GM18951 (cell line): ENCODE measurements around the gene GLRX.

ENCODE experiments used
- POLR2A ChIP-seq: IDR thresholded peaks from 4 replicates; pipeline ENCODE4 v1.6.1; 2011; ENCODE audit warnings: mild to moderate bottlenecking; ENCODE audit not compliant: insufficient read length, insufficient read depth; ENCODE audit errors: extremely low read depth
- in situ Hi-C: fragments of 300-500 bp; cut with MboI; formaldehyde crosslinking; loops from one replicate; pipeline ENCODE4 v1.12.0; 2022; ENCODE audit warnings: low sequenced_read_pairs, mixed read lengths, inconsistent platforms; ENCODE audit not compliant: unreplicated experiment

The GLRX gene

DNA sequence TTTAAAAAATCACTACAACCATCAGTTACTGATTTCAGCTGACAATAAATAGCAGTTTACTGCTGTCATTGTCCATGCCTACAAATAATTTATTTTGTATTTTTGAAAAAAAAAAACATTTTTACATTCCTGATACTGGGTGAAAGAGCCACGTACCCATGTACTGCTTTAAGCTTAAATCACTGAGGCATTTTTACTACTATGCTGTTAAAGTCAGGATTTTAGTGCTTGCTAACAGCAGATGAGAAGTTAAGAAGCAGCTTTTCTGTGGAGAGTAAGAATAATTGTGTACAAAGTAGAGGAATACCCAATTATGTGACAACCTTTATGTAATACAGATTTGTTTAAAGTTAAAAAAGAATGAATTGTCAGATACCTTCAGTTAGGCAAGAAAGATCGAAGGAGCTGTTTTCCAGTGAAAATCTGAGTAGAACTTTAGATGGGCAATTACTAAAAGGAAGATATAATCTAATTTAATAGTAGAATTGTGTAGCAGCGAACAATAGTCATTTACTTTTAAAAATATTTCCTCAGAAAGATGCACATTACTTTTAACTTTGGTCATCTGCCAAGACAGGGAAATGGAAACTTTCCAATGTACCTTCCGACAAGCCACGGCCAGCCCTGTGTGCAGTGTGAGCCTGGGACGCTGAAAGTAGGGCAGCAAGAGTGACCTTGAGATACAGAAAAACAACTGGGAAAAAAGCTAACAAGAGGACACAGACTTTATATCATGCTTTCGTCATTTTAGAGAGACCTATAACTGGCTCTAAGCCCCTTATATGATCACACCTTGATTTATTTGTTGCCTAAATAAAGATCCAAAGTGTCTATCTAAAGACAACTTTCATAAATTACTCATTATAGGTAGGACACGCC lies 51.5 kb downstream of the GLRX start:
- in situ Hi-C loops = loop anchor here (10.0 kb wide), 1 partner anchor 564 kb away; no protein-coding TSS in a partner anchor
- no peak for TF ChIP-seq POLR2A

GRCh38 chr5:95768731-95769130 lies 53.8 kb downstream of the GLRX start:
- TF ChIP-seq POLR2A = no peak
- in situ Hi-C loops = no loop called here

DNA sequence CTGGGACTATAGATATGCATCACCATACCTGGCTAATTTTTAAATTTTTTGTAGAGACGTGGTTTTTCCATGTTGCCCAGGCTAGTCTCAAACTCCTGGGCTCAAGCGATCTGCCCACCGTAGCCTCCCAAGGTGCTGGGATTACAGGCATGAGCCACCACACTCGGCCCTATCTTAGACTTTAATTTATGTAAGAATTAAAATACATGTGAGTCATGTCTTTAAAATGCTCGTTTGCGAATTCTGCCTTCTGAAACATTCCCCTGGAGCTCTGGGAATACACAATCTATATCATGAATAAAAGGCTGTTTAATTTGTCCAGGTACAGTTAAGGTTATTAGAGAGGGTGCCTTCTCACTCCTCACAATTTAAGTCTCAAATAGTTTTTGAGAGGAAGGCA lies 58.6 kb downstream of the GLRX start:
- no peak for TF ChIP-seq POLR2A
- in situ Hi-C loops = loop anchor here (5.0 kb wide), 1 partner anchor 92 kb away; no protein-coding TSS in a partner anchor
